ENCODE data around the gene PZP.

The PZP gene

GRCh38 chr12:9124383-9125031 is 83.7 kb downstream of the PZP start:
- DNase-seq (ENCODE audit: low read depth in 2 of 2) = no peak

GRCh38 chr12:9123781-9124382 is 84.3 kb downstream of the PZP start:
- no peak for DNase-seq (ENCODE audit: low read depth in 2 of 2)

GRCh38 chr12:9122091-9122609 is 86.0 kb downstream of the PZP start:
- DNase-seq (ENCODE audit: low read depth in 2 of 2) = no peak

- DNase-seq (ENCODE audit: low read depth in 2 of 2) = no peak
Observed at GRCh38 chr12:9120487-9121184, 87.6 kb downstream of the PZP start.

GRCh38 chr12:9118158-9118557 is 90.0 kb downstream of the PZP start:
- DNase-seq (ENCODE audit: low read depth in 2 of 2) = no peak

- DNase-seq (ENCODE audit: low read depth in 2 of 2) = no peak
Observed at GRCh38 chr12:9115731-9116559, 92.2 kb downstream of the PZP start, which contains the start of gene A2M. A2M (minus strand) TSS chr12:9115919; CDS start chr12:9115849, 70 bp downstream.

- no peak for DNase-seq (ENCODE audit: low read depth in 2 of 2)
Observed at GRCh38 chr12:9114946-9115345, 93.2 kb downstream of the PZP start.

GRCh38 chr12:9113987-9114309 is 94.2 kb downstream of the PZP start:
- no peak for DNase-seq (ENCODE audit: low read depth in 2 of 2)

GRCh38 chr12:9113296-9113986 is 94.8 kb downstream of the PZP start:
- no peak for DNase-seq (ENCODE audit: low read depth in 2 of 2)

GRCh38 chr12:9112076-9112853 is 95.9 kb downstream of the PZP start:
- no peak for DNase-seq (ENCODE audit: low read depth in 2 of 2)

GRCh38 chr12:9111525-9111924 is 96.7 kb downstream of the PZP start:
- no peak for DNase-seq (ENCODE audit: low read depth in 2 of 2)

GRCh38 chr12:9109737-9110491 is 98.3 kb downstream of the PZP start:
- DNase-seq (ENCODE audit: low read depth in 2 of 2) = no peak

GRCh38 chr12:9109213-9109522 is 99.0 kb downstream of the PZP start:
- no peak for DNase-seq (ENCODE audit: low read depth in 2 of 2)

GRCh38 chr12:9108504-9109212 is 99.5 kb downstream of the PZP start:
- no peak for DNase-seq (ENCODE audit: low read depth in 2 of 2)

- DNase-seq (ENCODE audit: low read depth in 2 of 2) = no peak
Observed at GRCh38 chr12:9107542-9107873, 100.7 kb downstream of the PZP start.

- DNase-seq (ENCODE audit: low read depth in 2 of 2) = no peak
Observed at GRCh38 chr12:9106610-9107541, 101.3 kb downstream of the PZP start.

- DNase-seq (ENCODE audit: low read depth in 2 of 2) = no peak
Observed at GRCh38 chr12:9106067-9106466, 102.1 kb downstream of the PZP start.

- DNase-seq (ENCODE audit: low read depth in 2 of 2) = no peak
Observed at GRCh38 chr12:9104767-9105423, 103.3 kb downstream of the PZP start.

Measured in stimulated activated CD8-positive, alpha-beta memory T cell treated with anti-CD3 and anti-CD28 coated beads, Interleukin-15, amount 100 ng/mL, for 48 hours (primary cell).